DMS 273 (cell line): ENCODE data around the gene TET1.
"Not testable (repeated sequence)": the region's sequence is repeated elsewhere in the genome, so short reads cannot be mapped to it uniquely, and the experiment has no call there.

Source experiments
- DNase-seq: peaks from one replicate; lab custom pipeline; 2025; ENCODE audit not compliant: unreplicated experiment; lab: John Stamatoyannopoulos, UW

The TET1 gene

GRCh38 chr10:68560186-68560942 is at the start of gene TET1:
Gene TET1, plus strand, starts transcription at chr10:68560337. Its CDS starts 12,002 bp downstream, at chr10:68572339.
- peak; percentile 72 for DNase-seq

- not testable (repeated sequence) for DNase-seq
These were observed 43.9 kb upstream of the TET1 start for GRCh38 chr10:68516216-68516615.

- DNase-seq = no peak
These were observed 43.4 kb upstream of the TET1 start for GRCh38 chr10:68516766-68517165.

GRCh38 chr10:68517188-68517587 is 42.9 kb upstream of the TET1 start:
- no peak for DNase-seq

- DNase-seq = not testable (repeated sequence)
These were observed 41.5 kb upstream of the TET1 start for GRCh38 chr10:68518609-68519008.

GRCh38 chr10:68525490-68526038 is 34.6 kb upstream of the TET1 start:
- not testable (repeated sequence) for DNase-seq

GRCh38 chr10:68526634-68527307 is 33.4 kb upstream of the TET1 start:
- DNase-seq = no peak

GRCh38 chr10:68536973-68537372 is 23.2 kb upstream of the TET1 start:
- DNase-seq = no peak

- DNase-seq = no peak
These were observed 22.3 kb upstream of the TET1 start for GRCh38 chr10:68537796-68538195.

GRCh38 chr10:68543004-68543918 is 16.9 kb upstream of the TET1 start:
- no peak for DNase-seq

- DNase-seq = peak; percentile 82
These were observed 9.3 kb upstream of the TET1 start for GRCh38 chr10:68550747-68551411.

GRCh38 chr10:68553138-68553537 is 7.0 kb upstream of the TET1 start:
- DNase-seq = no peak

GRCh38 chr10:68553599-68553998 is 6.5 kb upstream of the TET1 start:
- no peak for DNase-seq

- DNase-seq = no peak
These were observed 1.7 kb upstream of the TET1 start for GRCh38 chr10:68558478-68558877.

- no peak for DNase-seq
These were observed 886 bp upstream of the TET1 start for GRCh38 chr10:68559251-68559650.

GRCh38 chr10:68559841-68560185 is 324 bp upstream of the TET1 start:
- DNase-seq = peak; percentile 44

- DNase-seq = peak; percentile 49
These were observed 1.1 kb downstream of the TET1 start for GRCh38 chr10:68560943-68561864.

- no peak for DNase-seq
These were observed 1.9 kb downstream of the TET1 start for GRCh38 chr10:68561865-68562649.
